ENCODE measurements around the gene PLXNA4.

PLXNA4 gene

GRCh38 chr7:132124575-132124974 lies 451.7 kb downstream of the PLXNA4 start:
- H3K27ac ChIP-seq (ENCODE audit: extremely low read depth, low read depth, low read length) = no peak overlapping the region
- no peaks in the 10 kb centered on the region for H3K9me3 ChIP-seq (ENCODE audit: control insufficient read depth, insufficient read depth, low read depth, low read length)
- CTCF ChIA-PET = interaction anchor here (1.5 kb wide), 1 partner anchor 76 kb away, joined by 5 read pairs; no protein-coding TSS in a partner anchor
- H3K36me3 ChIP-seq (ENCODE audit: control insufficient read depth in 2 of 2, insufficient read depth in 1 of 2, low read length in 2 of 2) = no peaks in the 10 kb centered on the region
- TF ChIP-seq ZNF639 (tag by site-specific recombination; IDR thresholded peaks at IDR 0.05) (no peak), OVOL3 (tag by site-specific recombination; IDR thresholded peaks at IDR 0.05) (no peak), SP3 (tag by site-specific recombination; IDR thresholded peaks at IDR 0.05) (no peak), ZNF311 (tag by site-specific recombination; IDR thresholded peaks at IDR 0.05; ENCODE audit: borderline replicate concordance) (no peak), PRDM2 (tag by site-specific recombination; IDR thresholded peaks at IDR 0.05; ENCODE audit: borderline replicate concordance) (no peak), GFI1B (tag by site-specific recombination; IDR thresholded peaks at IDR 0.05) (no peak), BCL11B (tag by site-specific recombination; IDR thresholded peaks at IDR 0.05; ENCODE audit: low read depth) (no peak), ZNF174 (tag by site-specific recombination; IDR thresholded peaks at IDR 0.05) (no peak)
- H3K4me3 ChIP-seq (ENCODE audit: low read depth, low read length) = no peak overlapping the region
- POLR2A ChIA-PET = no interaction called here
- no peaks in the 10 kb centered on the region for H3K4me1 ChIP-seq (ENCODE audit: control insufficient read depth, insufficient read depth, low read length)

- no peaks in the 10 kb centered on the region for H3K36me3 ChIP-seq (ENCODE audit: control insufficient read depth in 2 of 2, insufficient read depth in 1 of 2, low read length in 2 of 2)
- no peak overlapping the region for H3K4me3 ChIP-seq (ENCODE audit: low read depth, low read length)
- ChIA-PET CTCF (no interaction called here), POLR2A (no interaction called here)
- no peak overlapping the region for H3K27ac ChIP-seq (ENCODE audit: extremely low read depth, low read depth, low read length)
- TF ChIP-seq ZSCAN5A (tag by site-specific recombination; IDR thresholded peaks at IDR 0.05) (no peak), SP7 (tag by site-specific recombination; IDR thresholded peaks at IDR 0.05) (no peak), ZSCAN18 (tag by site-specific recombination; IDR thresholded peaks at IDR 0.05) (no peak), ZBTB7A (tag by site-specific recombination; IDR thresholded peaks at IDR 0.05; ENCODE audit: low read depth) (no peak), ZNF354C (tag by site-specific recombination; IDR thresholded peaks at IDR 0.05; ENCODE audit: borderline replicate concordance, low read depth) (no peak), ZNF580 (tag by site-specific recombination; IDR thresholded peaks at IDR 0.05) (no peak), ZNF514 (tag by site-specific recombination; IDR thresholded peaks at IDR 0.05) (no peak), ZNF174 (tag by site-specific recombination; IDR thresholded peaks at IDR 0.05) (no peak)
- no peaks in the 10 kb centered on the region for H3K9me3 ChIP-seq (ENCODE audit: control insufficient read depth, insufficient read depth, low read depth, low read length)
- H3K4me1 ChIP-seq (ENCODE audit: control insufficient read depth, insufficient read depth, low read length) = no peaks in the 10 kb centered on the region
Measured at GRCh38 chr7:132123773-132124172, 452.5 kb downstream of the PLXNA4 start.

Data from HEK293 (cell line).